Osteocyte (in vitro differentiated cells): Measurements from ENCODE around the gene WDR59. TPM values are rescaled to one million over a fixed set of nuclear protein-coding genes. Genes with fewer than 3 reads are reported as not detected.

Experiments used
- DNase-seq: peaks from one replicate; pipeline ENCODE4 v3.0.0; 2021; ENCODE audit warnings: mixed read lengths; ENCODE audit not compliant: unreplicated experiment; ENCODE audit errors: extremely low spot score
- H3K27ac Mint-ChIP-seq: one replicate; pipeline ENCODE4 v1.8.0; 2021; ENCODE audit warnings: mild to moderate bottlenecking, mixed read lengths; ENCODE audit not compliant: unreplicated experiment
- H3K27me3 Mint-ChIP-seq: one replicate; pipeline ENCODE4 v1.8.0; 2021; ENCODE audit warnings: mixed read lengths; ENCODE audit not compliant: unreplicated experiment
- H3K36me3 Mint-ChIP-seq: one replicate; pipeline ENCODE4 v1.8.0; 2021; ENCODE audit warnings: mixed read lengths; ENCODE audit not compliant: unreplicated experiment
- H3K4me1 Mint-ChIP-seq: one replicate; pipeline ENCODE4 v1.8.0; 2021; ENCODE audit warnings: mixed read lengths; ENCODE audit not compliant: unreplicated experiment
- H3K4me3 Mint-ChIP-seq: one replicate; pipeline ENCODE4 v1.8.0; 2021; ENCODE audit warnings: mild to moderate bottlenecking, moderate library complexity, mixed read lengths; ENCODE audit not compliant: unreplicated experiment
- H3K9me3 Mint-ChIP-seq: one replicate; pipeline ENCODE4 v1.8.0; 2021; ENCODE audit warnings: mixed read lengths; ENCODE audit not compliant: unreplicated experiment
- CTCF ChIP-seq: fragments of 200-600 bp; sonication (generic); IDR thresholded peaks from 2 replicates; pipeline ENCODE4 v1.5.0; 2021; ENCODE audit warnings: antibody characterized with exemption, mild to moderate bottlenecking, moderate library complexity
- total RNA-seq: library from RNA; stranded (reverse); gene quantifications from 2 replicates; pipeline ENCODE4 v1.2.1, GENCODE V29; 2021

The WDR59 gene
- total RNA-seq, 1 donor from 2014 or later, result 63.3 TPM

GRCh38 chr16:74898659-74899058 lies 86.3 kb downstream of the WDR59 start:
- Mint-ChIP-seq H3K4me3 (no peak overlapping the region), H3K36me3 (peaks cover 43% of the 10 kb centered on the region), H3K27me3 (no peaks in the 10 kb centered on the region), H3K9me3 (no peaks in the 10 kb centered on the region), H3K4me1 (peaks cover 11% of the 10 kb centered on the region), H3K27ac (no peak overlapping the region)
- no peak for DNase-seq
- no peak for TF ChIP-seq CTCF

DNA sequence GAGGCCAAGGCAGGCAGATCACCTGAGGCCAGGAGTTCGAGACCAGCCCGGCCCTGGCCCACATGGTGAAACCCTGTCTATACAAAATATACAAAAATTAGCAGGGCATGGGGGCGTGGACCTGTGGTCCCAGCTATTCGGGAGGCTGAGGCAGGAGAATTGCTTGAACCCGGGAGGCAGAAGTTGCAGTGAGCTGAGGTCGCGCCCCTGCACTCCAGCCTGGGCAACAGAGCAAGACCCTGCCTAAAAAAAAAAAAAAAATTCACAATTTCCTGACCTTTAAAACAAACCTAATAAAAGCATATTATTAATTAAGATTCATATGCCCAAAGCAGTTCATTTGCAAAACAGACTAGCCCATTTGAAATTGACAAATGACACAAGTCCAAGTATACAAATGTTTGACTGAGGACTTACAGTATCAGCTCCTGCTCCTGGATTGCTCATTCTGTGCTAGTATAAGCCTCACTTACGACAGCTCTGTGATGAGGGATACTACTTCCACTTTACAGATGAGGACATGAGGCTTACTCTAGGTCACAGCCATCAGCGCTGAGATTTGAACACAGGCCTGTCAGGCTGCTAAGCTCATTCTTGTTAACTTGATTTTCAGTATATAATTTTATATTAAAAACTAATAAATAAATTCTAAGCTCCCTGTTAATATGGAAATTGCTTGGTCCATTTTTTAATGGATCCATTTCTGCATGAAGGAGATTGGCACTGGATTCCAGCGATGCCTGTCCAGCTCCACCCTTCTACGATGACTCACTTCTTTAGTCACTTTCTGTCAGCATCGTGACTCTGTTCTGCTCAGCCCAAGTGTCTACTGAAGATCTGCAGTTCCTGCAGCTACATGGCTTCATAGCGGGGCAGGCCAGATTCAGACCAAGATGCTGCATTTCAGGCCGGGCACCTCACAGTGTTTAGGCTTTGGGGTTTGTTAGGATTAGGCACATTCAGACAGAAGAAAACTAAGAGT lies 88.2 kb downstream of the WDR59 start:
- Mint-ChIP-seq H3K4me3 (no peak overlapping the region), H3K27me3 (no peaks in the 10 kb centered on the region), H3K4me1 (peaks cover 11% of the 10 kb centered on the region), H3K27ac (no peak overlapping the region), H3K9me3 (no peaks in the 10 kb centered on the region), H3K36me3 (peaks cover 35% of the 10 kb centered on the region)
- no peak for TF ChIP-seq CTCF
- no peak for DNase-seq

GRCh38 chr16:74893541-74893940 lies 91.4 kb downstream of the WDR59 start:
- no peak for DNase-seq
- no peak overlapping the region for H3K27ac Mint-ChIP-seq
- no peak overlapping the region for H3K4me3 Mint-ChIP-seq
- no peaks in the 10 kb centered on the region for H3K27me3 Mint-ChIP-seq
- no peak for TF ChIP-seq CTCF
- peaks cover 38% of the 10 kb centered on the region for H3K36me3 Mint-ChIP-seq
- no peaks in the 10 kb centered on the region for H3K9me3 Mint-ChIP-seq
- H3K4me1 Mint-ChIP-seq, result peaks cover 5% of the 10 kb centered on the region

- Mint-ChIP-seq H3K27ac (no peak overlapping the region), H3K36me3 (peaks cover 39% of the 10 kb centered on the region), H3K9me3 (no peaks in the 10 kb centered on the region), H3K27me3 (no peaks in the 10 kb centered on the region), H3K4me1 (peaks cover 5% of the 10 kb centered on the region), H3K4me3 (no peak overlapping the region)
- TF ChIP-seq CTCF, result no peak
- no peak for DNase-seq
Observed at GRCh38 chr16:74892574-74893461, 92.1 kb downstream of the WDR59 start.
